HepG2 (cell line): ENCODE results near the gene EYA3. TPM values are rescaled to one million over a fixed set of nuclear protein-coding genes. Genes with fewer than 3 reads are reported as not detected.

Experiments
- AGO2 ChIP-seq: fragments of 200-400 bp; formaldehyde crosslinking; optimal IDR thresholded peaks from 2 replicates; pipeline ENCODE3; 2017; ENCODE audit warnings: mild to moderate bottlenecking, low read depth, low read length, moderate library complexity
- ASH2L ChIP-seq: fragments of 300-600, 200-600 bp; sonication (generic); IDR thresholded peaks from 2 replicates; pipeline ENCODE4 v1.7.0; 2017; ENCODE audit warnings: low read depth, mild to moderate bottlenecking, moderate library complexity, mixed read lengths, low read length; ENCODE audit not compliant: insufficient read length
- BRCA1 ChIP-seq: sonication (generic); formaldehyde crosslinking; IDR thresholded peaks from 2 replicates; pipeline ENCODE4 v1.4.0; 2020; ENCODE audit warnings: missing genetic modification reagents
- BRF2 ChIP-seq: sonication (generic); formaldehyde crosslinking; IDR thresholded peaks from 2 replicates; pipeline ENCODE4 v1.8.1; 2022; ENCODE audit warnings: mild to moderate bottlenecking, missing genetic modification reagents
- CC2D1A ChIP-seq: sonication (generic); formaldehyde crosslinking; IDR thresholded peaks from 2 replicates; pipeline ENCODE4 v1.8.1; 2023; ENCODE audit warnings: mild to moderate bottlenecking, missing genetic modification reagents
- DMTF1 ChIP-seq: sonication (generic); formaldehyde crosslinking; IDR thresholded peaks from 2 replicates; pipeline ENCODE4 v1.4.0; 2020; ENCODE audit warnings: mild to moderate bottlenecking, missing genetic modification reagents
- E2F2 ChIP-seq: sonication (generic); formaldehyde crosslinking; IDR thresholded peaks from 2 replicates; pipeline ENCODE4 v1.4.0; 2020; ENCODE audit warnings: missing genetic modification reagents, borderline replicate concordance
- EEA1 ChIP-seq: sonication (generic); formaldehyde crosslinking; IDR thresholded peaks from 2 replicates; pipeline ENCODE4 v1.5.1; 2020; ENCODE audit warnings: mild to moderate bottlenecking, missing genetic modification reagents, borderline replicate concordance
- FOXA1 ChIP-seq, 2 experiments: fragments of 450-650 bp in 1 of 2; sonication (generic) in 1 of 2; formaldehyde crosslinking in 1 of 2; IDR thresholded peaks; 2 replicates each; pipeline versions ENCODE4 v1.4.0 to v1.6.1; 2016 to 2020; ENCODE audit warnings: missing genetic modification reagents in 1 of 2
- HES4 ChIP-seq: sonication (generic); formaldehyde crosslinking; IDR thresholded peaks from 2 replicates; pipeline ENCODE4 v1.9.0; 2021; ENCODE audit warnings: mild to moderate bottlenecking, missing genetic modification reagents, borderline replicate concordance
- IRF2 ChIP-seq: IDR thresholded peaks from 2 replicates; pipeline ENCODE4 v1.6.1; 2018; ENCODE audit warnings: missing genetic modification reagents, missing compliant biosample characterization
- LCORL ChIP-seq, 2 experiments: fragments of 450-650 bp in 1 of 2; sonication (generic) in 1 of 2; formaldehyde crosslinking in 1 of 2; IDR thresholded peaks; 2 replicates each; pipeline versions ENCODE4 v1.5.0 to v1.6.1; 2017 to 2020; ENCODE audit warnings: antibody characterized with exemption in 1 of 2, missing genetic modification reagents in 1 of 2
- MIER2 ChIP-seq: IDR thresholded peaks from 2 replicates; pipeline ENCODE4 v1.6.1; 2016; ENCODE audit warnings: missing biosample characterization, missing genetic modification reagents
- NPAS2 ChIP-seq: sonication (generic); formaldehyde crosslinking; IDR thresholded peaks from 2 replicates; pipeline ENCODE4 v1.8.0; 2022; ENCODE audit warnings: mild to moderate bottlenecking, missing genetic modification reagents, borderline replicate concordance
- PHF5A ChIP-seq: IDR thresholded peaks from one replicate; pipeline ENCODE4 v1.6.1; 2018; ENCODE audit warnings: low read depth, missing genetic modification reagents; ENCODE audit not compliant: unreplicated experiment
- SIX4 ChIP-seq: sonication (generic); formaldehyde crosslinking; IDR thresholded peaks from 2 replicates; pipeline ENCODE4 v1.4.0; 2020; ENCODE audit warnings: missing genetic modification reagents
- TFAP4 ChIP-seq: sonication (generic); IDR thresholded peaks from 2 replicates; pipeline ENCODE4 v1.6.1; 2016; ENCODE audit warnings: low read depth, borderline replicate concordance
- ZNF232 ChIP-seq: sonication (generic); formaldehyde crosslinking; IDR thresholded peaks from 2 replicates; pipeline ENCODE4 v1.4.0; 2020; ENCODE audit warnings: missing genetic modification reagents, borderline replicate concordance
- ZNF674 ChIP-seq: sonication (generic); formaldehyde crosslinking; IDR thresholded peaks from 2 replicates; pipeline ENCODE4 v1.5.0; 2020; ENCODE audit warnings: low read depth, mild to moderate bottlenecking, missing genetic modification reagents
- ZNF839 ChIP-seq: sonication (generic); formaldehyde crosslinking; IDR thresholded peaks from 2 replicates; pipeline ENCODE4 v1.4.0; 2020; ENCODE audit warnings: missing genetic modification reagents, mild to moderate bottlenecking, borderline replicate concordance
- polyA plus RNA-seq, 8 experiments: library from polyadenylated mRNA; depleted of rRNA in 3 of 8; stranded (reverse) in 7 of 8; unstranded in 1 of 8; fragments of >200 nt; fragmentation: Illumina TruSeq in 4 of 8; extraction: Trizol in 4 of 8; gene quantifications; 2 replicates each; pipeline versions ENCODE4 v1.2.1 to v1.2.3, GENCODE V29; 2011 to 2016; ENCODE audit warnings: low read depth in 4 of 8, missing spikeins in 1 of 8, mixed read lengths in 1 of 8; ENCODE audit not compliant: insufficient read depth in 1 of 8
- total RNA-seq, 5 experiments: library from RNA; depleted of rRNA; stranded (reverse); fragments of >200 nt; fragmentation: Illumina TruSeq; extraction: Trizol; gene quantifications; 2 replicates each; pipeline ENCODE4 v1.2.3, GENCODE V29; 2016; ENCODE audit warnings: low read depth in 1 of 5

EYA3 gene
- total and polyA plus RNA-seq, 2 of the 13 experiments (the other 11 are each of a cell fraction or from before 2014, with no cell fraction given), result 13.9 to 19.7 TPM

GRCh38 chr1:28088168-28088961 lies at the start of gene EYA3 (continued):
- no peak for TF ChIP-seq TFAP4
- TF ChIP-seq ZNF232, result no peak; the same call in 1 of the 2 replicates
- TF ChIP-seq PHF5A (CRISPR knock-in tag), result no peak
- TF ChIP-seq BRF2 (CRISPR knock-in tag), result no peak
- TF ChIP-seq AGO2, result no peak
- TF ChIP-seq DMTF1 (CRISPR knock-in tag), result no peak
- TF ChIP-seq ASH2L, result peak; percentile 83
- TF ChIP-seq NPAS2 (CRISPR knock-in tag), result no peak
- TF ChIP-seq BRCA1, result no peak
- no peak for TF ChIP-seq EEA1 (CRISPR knock-in tag)
- TF ChIP-seq MIER2 (CRISPR knock-in tag), result no peak
- peak; percentile 75 for TF ChIP-seq IRF2 (CRISPR knock-in tag)
- 0 out of 2 replicates have a peak, but pooled peaks have one; percentile 46 for TF ChIP-seq HES4 (CRISPR knock-in tag)
- TF ChIP-seq E2F2 (CRISPR knock-in tag), result no peak
- TF ChIP-seq SIX4 (CRISPR knock-in tag), result no peak
- no peak for TF ChIP-seq CC2D1A (CRISPR knock-in tag)
- 0 out of 2 replicates have a peak, but pooled peaks have one; percentile 34 for TF ChIP-seq ZNF674 (CRISPR knock-in tag)
- TF ChIP-seq FOXA1 (IDR thresholded peaks at IDR 0.05), result no peak
- no peak for TF ChIP-seq FOXA1 (CRISPR knock-in tag; IDR thresholded peaks at IDR 0.05)
- TF ChIP-seq ZNF839 (CRISPR knock-in tag), result 0 out of 2 replicates have a peak, but pooled peaks have one; percentile 24
- TF ChIP-seq LCORL (IDR thresholded peaks at IDR 0.05), result no peak
- peak; percentile 71; the same call in 1 of the 2 replicates for TF ChIP-seq LCORL (CRISPR knock-in tag; IDR thresholded peaks at IDR 0.05)
